K562 (cell line): Measurements from ENCODE around the gene LRRIQ4.

Experiments used
- CHD1 ChIP-seq: fragments of 200-600 bp; sonication (generic); IDR thresholded peaks from one replicate; pipeline ENCODE4 v1.6.1; 2012; ENCODE audit warnings: mild to moderate bottlenecking, moderate library complexity, low read length, inconsistent platforms
- CTCF ChIP-seq, 3 experiments: IDR thresholded peaks in 2 of 3; conservative IDR thresholded peaks in 1 of 3; 2 replicates each; pipeline ENCODE4 v1.5.1; 2011 to 2012; ENCODE audit warnings: low read length in 3 of 3, mild to moderate bottlenecking in 3 of 3, control low read depth in 2 of 3, improper control_type of control experiment in 1 of 3, inconsistent platforms in 1 of 3, low read depth in 1 of 3, mixed read lengths in 1 of 3, moderate library complexity in 1 of 3; ENCODE audit not compliant: insufficient read depth in 2 of 3
- EP300 ChIP-seq: IDR thresholded peaks from 2 replicates; pipeline ENCODE4 v1.6.1; 2012; ENCODE audit warnings: low read length, improper control_type of control experiment
- FOXA1 ChIP-seq: fragments of 450-650 bp; IDR thresholded peaks from 2 replicates; pipeline ENCODE4 v1.6.1; 2016; ENCODE audit warnings: mild to moderate bottlenecking, borderline replicate concordance
- FOXK2 ChIP-seq, 2 experiments: fragments of 450-650 bp; IDR thresholded peaks in 1 of 2; conservative IDR thresholded peaks in 1 of 2; 2 replicates each; pipeline ENCODE4 v1.6.1; 2016; ENCODE audit warnings: low read depth in 2 of 2, mild to moderate bottlenecking in 1 of 2
- MXI1 ChIP-seq: IDR thresholded peaks from 2 replicates; pipeline ENCODE4 v1.6.1; 2011; ENCODE audit warnings: low read depth, mild to moderate bottlenecking, improper control_type of control experiment, low read length
- RFX5 ChIP-seq: IDR thresholded peaks from 2 replicates; pipeline ENCODE4 v1.6.1; 2011; ENCODE audit warnings: low read depth, mild to moderate bottlenecking, improper control_type of control experiment, low read length
- ZFX ChIP-seq: sonication (generic); formaldehyde crosslinking; IDR thresholded peaks from 2 replicates; pipeline ENCODE4 v1.8.0; 2022; ENCODE audit warnings: mild to moderate bottlenecking, missing genetic modification reagents, moderate library complexity
- TF ChIP-seq, protein P1 (sequence below): fragments of 250-450 bp; sonication (Bioruptor Pico); IDR thresholded peaks from 2 replicates; pipeline ENCODE4 v1.4.0; 2020; ENCODE audit warnings: mild to moderate bottlenecking, moderate library complexity
- TF ChIP-seq, protein P2 (sequence below): fragments of 250-450 bp; sonication (Bioruptor Pico); IDR thresholded peaks from 2 replicates; pipeline ENCODE4 v1.8.0; 2021; ENCODE audit warnings: borderline replicate concordance, mild to moderate bottlenecking, moderate library complexity; ENCODE audit not compliant: poor library complexity, severe bottlenecking

DNA sequence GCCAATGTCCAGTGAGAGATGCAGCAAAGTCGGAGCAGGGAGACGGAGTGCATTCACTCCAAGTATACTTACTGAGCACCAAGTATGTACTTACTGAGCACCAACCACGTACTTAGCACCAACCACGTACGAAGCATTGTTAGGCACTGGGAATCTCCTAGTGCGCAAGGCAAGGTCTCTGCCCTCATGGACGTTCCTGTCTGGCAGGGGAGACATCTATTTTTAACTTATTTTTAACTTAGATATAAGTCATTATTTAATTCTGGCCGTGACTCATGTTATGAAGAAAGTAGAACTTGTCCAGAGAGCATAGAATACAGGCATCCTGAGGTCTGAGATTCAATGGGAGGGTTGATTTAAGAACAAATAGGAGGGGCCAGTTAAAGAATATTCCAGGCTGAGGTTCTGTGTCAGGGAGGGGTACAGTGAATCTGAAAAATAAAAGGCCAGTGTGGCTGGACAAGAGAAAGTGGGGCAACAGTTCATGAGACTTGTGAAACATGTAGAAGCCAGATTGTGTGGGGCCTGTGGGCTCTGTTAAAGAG, 66.4 kb downstream of the LRRIQ4 start:
- TF ChIP-seq FOXK2 (conservative IDR thresholded peaks at IDR 0.05 in 1 of 2, IDR thresholded peaks at IDR 0.05 in 1 of 2; ENCODE audit: low read depth in 2 of 2) (no peak), EP300 (no peak), CHD1 (no peak), ZFX (CRISPR knock-in tag) (no peak), MXI1 (no peak), RFX5 (no peak), CTCF (IDR thresholded peaks at IDR 0.05 in 2 of 3, conservative IDR thresholded peaks at IDR 0.05 in 1 of 3; ENCODE audit: insufficient read depth in 2 of 3, low read depth in 1 of 3, low read length in 3 of 3) (no peak), FOXA1 (no peak)
- TF ChIP-seq, protein P1, sequence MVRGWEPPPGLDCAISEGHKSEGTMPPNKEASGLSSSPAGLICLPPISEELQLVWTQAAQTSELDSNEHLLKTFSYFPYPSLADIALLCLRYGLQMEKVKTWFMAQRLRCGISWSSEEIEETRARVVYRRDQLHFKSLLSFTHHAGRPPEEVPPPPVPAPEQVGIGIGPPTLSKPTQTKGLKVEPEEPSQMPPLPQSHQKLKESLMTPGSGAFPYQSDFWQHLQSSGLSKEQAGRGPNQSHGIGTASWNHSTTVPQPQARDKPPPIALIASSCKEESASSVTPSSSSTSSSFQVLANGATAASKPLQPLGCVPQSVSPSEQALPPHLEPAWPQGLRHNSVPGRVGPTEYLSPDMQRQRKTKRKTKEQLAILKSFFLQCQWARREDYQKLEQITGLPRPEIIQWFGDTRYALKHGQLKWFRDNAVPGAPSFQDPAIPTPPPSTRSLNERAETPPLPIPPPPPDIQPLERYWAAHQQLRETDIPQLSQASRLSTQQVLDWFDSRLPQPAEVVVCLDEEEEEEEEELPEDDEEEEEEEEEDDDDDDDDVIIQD (CRISPR knock-in tag): no peak
- TF ChIP-seq, protein P2, sequence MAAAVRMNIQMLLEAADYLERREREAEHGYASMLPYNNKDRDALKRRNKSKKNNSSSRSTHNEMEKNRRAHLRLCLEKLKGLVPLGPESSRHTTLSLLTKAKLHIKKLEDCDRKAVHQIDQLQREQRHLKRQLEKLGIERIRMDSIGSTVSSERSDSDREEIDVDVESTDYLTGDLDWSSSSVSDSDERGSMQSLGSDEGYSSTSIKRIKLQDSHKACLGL (CRISPR knock-in tag): no peak
